Type B pancreatic cell (in vitro differentiated cells): Measurements from ENCODE around the gene ABL1. TPM values are rescaled to one million over a fixed set of nuclear protein-coding genes. Genes with fewer than 3 reads are reported as not detected.

Source experiments
- DNase-seq: peaks from one replicate; pipeline ENCODE4 v3.0.0; 2021; ENCODE audit warnings: mixed read lengths; ENCODE audit not compliant: unreplicated experiment; ENCODE audit errors: extremely low spot score
- H3K27ac Mint-ChIP-seq: 2 replicates; pipeline ENCODE4 v1.8.0; 2021; ENCODE audit warnings: mild to moderate bottlenecking, mixed read lengths
- H3K27me3 Mint-ChIP-seq: 2 replicates; pipeline ENCODE4 v1.8.0; 2021; ENCODE audit warnings: mixed read lengths
- H3K36me3 Mint-ChIP-seq: 2 replicates; pipeline ENCODE4 v1.8.0; 2021; ENCODE audit warnings: mixed read lengths
- H3K4me1 Mint-ChIP-seq: one replicate; pipeline ENCODE4 v1.8.0; 2021; ENCODE audit warnings: mixed read lengths; ENCODE audit not compliant: unreplicated experiment
- H3K4me3 Mint-ChIP-seq: 2 replicates; pipeline ENCODE4 v1.8.0; 2021; ENCODE audit warnings: mild to moderate bottlenecking, mixed read lengths
- H3K9me3 Mint-ChIP-seq: 2 replicates; pipeline ENCODE4 v1.8.0; 2021; ENCODE audit warnings: mixed read lengths
- total RNA-seq: library from RNA; stranded (reverse); gene quantifications from 2 replicates; pipeline ENCODE4 v1.2.1, GENCODE V29; 2021; ENCODE audit warnings: low replicate concordance
- TF ChIP-seq, protein P1 (sequence below): fragments of 200-600 bp; sonication (generic); conservative IDR thresholded peaks from 2 replicates; pipeline ENCODE4 v1.5.0; 2021; ENCODE audit warnings: antibody characterized with exemption, mild to moderate bottlenecking

The ABL1 gene
- total RNA-seq, 1 donor from 2014 or later, result 91.8 TPM

DNA sequence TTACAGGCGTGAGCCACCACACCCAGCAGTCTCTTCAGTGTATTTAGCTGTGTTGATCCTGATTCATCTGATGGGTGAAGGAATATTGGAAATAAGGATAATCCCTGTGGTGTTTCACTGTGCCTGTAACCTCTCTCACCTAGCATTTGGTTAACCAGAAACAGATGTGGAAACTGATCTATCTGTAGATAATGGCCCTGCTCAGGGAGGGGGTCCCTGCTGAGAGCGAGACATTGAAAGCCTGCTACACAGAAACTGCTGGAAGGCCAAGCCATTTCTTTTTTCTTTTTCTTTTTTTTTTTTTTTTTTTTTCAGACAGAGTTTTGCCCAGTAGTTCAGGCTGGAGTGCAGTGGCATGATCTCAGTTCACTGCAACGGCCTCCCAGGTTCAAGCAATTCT is 33.2 kb downstream of the ABL1 start:
- Mint-ChIP-seq H3K4me3 (no peak overlapping the region), H3K27me3 (no peaks in the 10 kb centered on the region), H3K4me1 (peaks cover 30% of the 10 kb centered on the region), H3K9me3 (no peaks in the 10 kb centered on the region), H3K27ac (no peak overlapping the region), H3K36me3 (peaks cover 29% of the 10 kb centered on the region)
- TF ChIP-seq, protein P1, sequence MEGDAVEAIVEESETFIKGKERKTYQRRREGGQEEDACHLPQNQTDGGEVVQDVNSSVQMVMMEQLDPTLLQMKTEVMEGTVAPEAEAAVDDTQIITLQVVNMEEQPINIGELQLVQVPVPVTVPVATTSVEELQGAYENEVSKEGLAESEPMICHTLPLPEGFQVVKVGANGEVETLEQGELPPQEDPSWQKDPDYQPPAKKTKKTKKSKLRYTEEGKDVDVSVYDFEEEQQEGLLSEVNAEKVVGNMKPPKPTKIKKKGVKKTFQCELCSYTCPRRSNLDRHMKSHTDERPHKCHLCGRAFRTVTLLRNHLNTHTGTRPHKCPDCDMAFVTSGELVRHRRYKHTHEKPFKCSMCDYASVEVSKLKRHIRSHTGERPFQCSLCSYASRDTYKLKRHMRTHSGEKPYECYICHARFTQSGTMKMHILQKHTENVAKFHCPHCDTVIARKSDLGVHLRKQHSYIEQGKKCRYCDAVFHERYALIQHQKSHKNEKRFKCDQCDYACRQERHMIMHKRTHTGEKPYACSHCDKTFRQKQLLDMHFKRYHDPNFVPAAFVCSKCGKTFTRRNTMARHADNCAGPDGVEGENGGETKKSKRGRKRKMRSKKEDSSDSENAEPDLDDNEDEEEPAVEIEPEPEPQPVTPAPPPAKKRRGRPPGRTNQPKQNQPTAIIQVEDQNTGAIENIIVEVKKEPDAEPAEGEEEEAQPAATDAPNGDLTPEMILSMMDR, result no peak
- no peak for DNase-seq

DNA sequence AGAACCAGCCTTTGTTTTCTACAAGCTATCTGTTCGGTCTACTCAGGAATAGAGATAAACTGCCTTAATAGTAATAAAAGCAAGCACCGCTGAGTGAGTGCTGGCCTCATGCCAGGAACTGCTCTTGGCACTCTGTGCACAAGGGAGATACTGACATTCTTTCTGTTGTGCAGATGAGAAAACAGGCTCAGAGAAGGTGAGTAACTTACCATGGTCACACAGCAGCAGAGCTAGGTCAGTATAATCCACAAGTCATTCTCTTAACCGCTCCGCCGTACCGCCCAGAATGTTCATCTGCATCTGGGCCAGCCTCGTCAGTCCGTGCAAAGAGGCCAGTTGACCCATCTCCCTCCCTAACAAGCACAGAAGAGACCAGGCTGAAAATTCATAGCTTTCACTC is 34.2 kb downstream of the ABL1 start:
- no peak for DNase-seq
- peaks cover 27% of the 10 kb centered on the region for H3K36me3 Mint-ChIP-seq
- no peak overlapping the region for H3K27ac Mint-ChIP-seq
- H3K9me3 Mint-ChIP-seq, result no peaks in the 10 kb centered on the region
- no peaks in the 10 kb centered on the region for H3K27me3 Mint-ChIP-seq
- H3K4me1 Mint-ChIP-seq, result peaks cover 23% of the 10 kb centered on the region
- TF ChIP-seq, protein P1, result no peak
- no peak overlapping the region for H3K4me3 Mint-ChIP-seq

DNA sequence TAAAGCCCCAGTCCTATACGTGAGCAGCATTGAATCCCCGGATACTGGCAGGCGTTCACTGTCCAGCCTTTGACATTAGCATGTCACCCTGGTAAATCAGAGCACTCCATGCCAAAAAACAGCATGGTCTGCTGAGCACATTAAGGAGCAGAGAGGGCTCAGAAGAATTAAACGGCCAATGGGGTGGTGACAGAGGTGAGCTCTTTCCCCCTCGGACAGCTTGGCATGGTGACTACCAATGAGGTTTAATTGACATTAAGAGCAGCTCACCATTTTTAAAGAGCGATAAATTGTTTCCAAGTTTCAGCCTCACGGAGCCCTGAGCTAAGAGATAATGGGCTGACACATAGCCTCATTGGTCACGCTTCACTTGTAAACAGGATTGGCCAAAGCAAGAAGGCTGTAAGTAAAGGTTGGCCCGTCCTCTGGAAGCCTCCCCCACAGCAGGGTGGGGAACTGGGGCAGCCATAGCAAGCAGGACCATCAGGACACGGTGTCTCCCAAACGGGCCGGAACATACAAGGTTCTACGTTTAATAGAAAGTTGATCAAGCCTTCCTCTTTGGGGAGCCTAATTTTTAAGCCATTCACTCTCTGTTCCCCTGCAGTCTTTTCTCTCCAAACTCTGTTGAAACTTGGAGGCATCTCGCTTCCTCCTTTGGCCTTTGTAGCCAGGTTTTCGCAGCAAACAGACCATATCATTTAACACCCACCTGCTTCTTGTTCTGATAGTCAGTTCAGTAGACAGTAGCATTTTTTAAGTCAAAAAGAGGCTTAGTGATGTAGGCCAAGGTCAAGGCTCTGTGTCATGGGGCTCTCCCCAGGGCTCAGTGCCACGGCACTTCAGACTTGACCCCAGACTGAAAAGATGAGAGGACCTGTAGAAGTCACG is 35.7 kb downstream of the ABL1 start:
- Mint-ChIP-seq H3K27me3 (no peaks in the 10 kb centered on the region), H3K4me1 (peaks cover 23% of the 10 kb centered on the region), H3K9me3 (no peaks in the 10 kb centered on the region), H3K4me3 (no peak overlapping the region), H3K27ac (no peak overlapping the region), H3K36me3 (peaks cover 32% of the 10 kb centered on the region)
- TF ChIP-seq, protein P1, result no peak
- DNase-seq, result no peak

DNA sequence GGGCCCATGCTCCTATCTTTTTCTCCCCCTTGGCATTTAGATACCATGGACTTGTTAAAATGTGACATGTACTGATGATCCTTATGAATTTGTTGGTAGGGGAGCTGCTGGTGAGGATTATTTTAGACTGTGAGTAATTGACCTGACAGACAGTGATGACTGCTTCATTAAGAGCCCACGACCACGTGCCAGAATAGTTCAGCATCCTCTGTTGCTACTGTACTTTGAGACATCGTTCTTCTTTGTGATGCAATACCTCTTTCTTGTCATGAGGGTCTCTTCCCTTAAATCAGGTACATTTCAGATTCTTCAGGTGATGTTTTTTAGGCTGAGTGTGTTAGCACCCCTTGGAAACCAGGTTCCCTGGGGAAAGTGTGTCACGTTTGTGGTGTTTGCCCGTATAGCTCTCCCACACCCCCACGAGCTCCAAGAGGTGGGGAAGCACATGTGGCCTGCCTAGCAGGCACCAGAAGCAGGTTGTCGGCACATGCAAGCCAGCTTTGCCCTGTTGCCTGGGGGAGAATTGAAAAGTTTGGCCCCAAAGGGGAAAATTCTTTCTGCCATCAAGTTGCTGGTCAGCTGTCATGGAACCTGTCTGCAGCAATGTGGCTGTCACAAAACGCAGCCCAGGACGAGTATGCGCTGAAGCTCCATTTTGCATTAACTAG is 36.5 kb downstream of the ABL1 start:
- TF ChIP-seq, protein P1, result no peak
- Mint-ChIP-seq H3K27ac (no peak overlapping the region), H3K27me3 (no peaks in the 10 kb centered on the region), H3K36me3 (peaks cover 28% of the 10 kb centered on the region), H3K9me3 (no peaks in the 10 kb centered on the region), H3K4me1 (peaks cover 19% of the 10 kb centered on the region), H3K4me3 (no peak overlapping the region)
- no peak for DNase-seq

DNA sequence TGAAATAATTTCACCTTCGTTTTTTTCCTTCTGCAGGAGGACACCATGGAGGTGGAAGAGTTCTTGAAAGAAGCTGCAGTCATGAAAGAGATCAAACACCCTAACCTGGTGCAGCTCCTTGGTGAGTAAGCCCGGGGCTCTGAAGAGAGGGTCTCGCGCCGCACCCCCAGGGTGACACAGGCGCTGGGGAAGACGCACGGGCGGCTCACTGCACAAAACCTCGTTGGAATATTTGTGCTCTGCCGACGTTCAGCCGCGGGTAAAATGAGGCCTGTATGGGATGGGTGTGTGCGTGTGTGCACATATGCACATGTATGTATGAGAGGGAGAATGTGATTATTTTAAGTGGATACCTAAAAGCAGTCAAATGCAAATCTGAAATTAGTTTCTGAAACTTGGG is 37.0 kb downstream of the ABL1 start:
- Mint-ChIP-seq H3K36me3 (peaks cover 26% of the 10 kb centered on the region), H3K27ac (no peak overlapping the region), H3K4me3 (no peak overlapping the region), H3K9me3 (no peaks in the 10 kb centered on the region), H3K4me1 (peaks cover 16% of the 10 kb centered on the region), H3K27me3 (no peaks in the 10 kb centered on the region)
- no peak for DNase-seq
- TF ChIP-seq, protein P1, result no peak
